Retina (tissue), 1 donor: ENCODE measurements around the gene PDHA1.

Source experiments
- DNase-seq: peaks from one replicate; pipeline ENCODE4 v3.0.0-alpha.2; 2016

Gene PDHA1

DNA sequence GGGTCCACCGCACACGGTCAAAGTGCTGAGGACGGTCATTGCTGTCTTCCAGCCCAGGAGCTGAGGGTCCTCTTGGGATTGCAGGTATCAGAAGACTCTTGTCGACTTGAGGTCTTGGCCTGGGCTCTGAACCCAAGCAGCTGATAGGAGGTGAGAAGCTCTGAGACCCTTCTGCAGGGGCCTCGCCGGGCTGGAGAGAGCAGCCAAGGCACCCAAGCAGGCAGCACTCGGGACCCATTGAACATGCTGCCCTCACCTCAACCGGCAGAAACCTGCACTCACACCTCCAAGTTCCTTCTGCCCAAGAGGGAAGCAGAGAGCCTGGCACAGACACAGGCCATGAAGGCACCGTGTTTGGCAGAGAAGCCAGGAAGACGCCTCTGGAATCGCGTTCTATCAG, 34.1 kb downstream of the PDHA1 start:
- DNase-seq, result no peak

DNA sequence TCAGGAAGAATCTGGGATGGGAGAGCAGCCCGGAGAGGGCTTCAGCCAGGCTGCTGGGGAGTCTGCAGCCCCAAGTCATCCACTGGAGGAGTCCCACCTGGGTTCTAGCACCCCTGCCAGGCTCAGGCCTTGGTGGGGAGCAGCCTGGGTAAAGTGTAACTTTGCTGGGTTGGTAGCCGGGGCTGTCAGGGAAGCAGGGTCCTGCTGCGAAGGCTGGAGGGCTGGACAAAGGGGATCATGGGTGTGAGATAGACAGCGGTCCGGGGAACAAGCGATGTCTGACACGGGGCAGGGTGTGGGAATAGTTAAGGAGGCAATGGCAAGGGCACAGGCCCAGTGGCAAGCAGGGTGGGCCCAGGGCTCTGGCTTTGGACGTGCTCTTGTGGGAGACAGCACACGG, 37.6 kb downstream of the PDHA1 start:
- no peak for DNase-seq

- DNase-seq, result peak; percentile 31
Observed at GRCh38 chrX:19382555-19383145, 38.9 kb downstream of the PDHA1 start.

- DNase-seq, result no peak
Observed at GRCh38 chrX:19386679-19387078, 43.0 kb downstream of the PDHA1 start.

DNA sequence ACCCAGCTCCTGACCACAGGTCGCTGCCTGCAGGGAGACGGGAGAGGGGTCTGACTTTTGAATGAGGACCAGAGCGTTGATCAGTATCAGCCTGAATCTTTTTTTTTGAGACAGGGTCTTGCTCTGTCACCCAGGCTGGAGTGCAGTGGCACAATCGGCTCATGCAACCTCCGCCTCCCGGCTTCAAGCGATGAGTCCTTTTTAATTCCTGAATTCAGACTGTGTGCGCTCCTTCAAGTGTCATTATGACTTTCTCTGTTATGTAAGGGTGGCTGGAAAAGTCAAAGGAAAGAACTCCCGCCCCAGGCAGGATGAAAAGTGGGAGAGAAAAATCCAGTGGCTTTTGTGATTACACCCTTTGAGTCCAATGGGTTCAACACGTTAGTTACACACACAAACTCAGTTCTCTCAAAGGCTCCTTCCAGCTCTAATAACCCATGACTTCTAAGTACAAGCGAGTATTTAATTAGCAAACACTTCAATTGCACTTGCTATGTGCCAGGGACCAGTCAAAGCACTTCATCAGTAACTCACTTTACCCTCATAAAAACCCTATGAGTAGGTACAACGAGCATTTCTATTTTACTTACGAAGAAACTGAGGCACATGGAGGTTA, 44.4 kb downstream of the PDHA1 start:
- no peak for DNase-seq

GRCh38 chrX:19388741-19389140, 45.0 kb downstream of the PDHA1 start:
- no peak for DNase-seq

DNA sequence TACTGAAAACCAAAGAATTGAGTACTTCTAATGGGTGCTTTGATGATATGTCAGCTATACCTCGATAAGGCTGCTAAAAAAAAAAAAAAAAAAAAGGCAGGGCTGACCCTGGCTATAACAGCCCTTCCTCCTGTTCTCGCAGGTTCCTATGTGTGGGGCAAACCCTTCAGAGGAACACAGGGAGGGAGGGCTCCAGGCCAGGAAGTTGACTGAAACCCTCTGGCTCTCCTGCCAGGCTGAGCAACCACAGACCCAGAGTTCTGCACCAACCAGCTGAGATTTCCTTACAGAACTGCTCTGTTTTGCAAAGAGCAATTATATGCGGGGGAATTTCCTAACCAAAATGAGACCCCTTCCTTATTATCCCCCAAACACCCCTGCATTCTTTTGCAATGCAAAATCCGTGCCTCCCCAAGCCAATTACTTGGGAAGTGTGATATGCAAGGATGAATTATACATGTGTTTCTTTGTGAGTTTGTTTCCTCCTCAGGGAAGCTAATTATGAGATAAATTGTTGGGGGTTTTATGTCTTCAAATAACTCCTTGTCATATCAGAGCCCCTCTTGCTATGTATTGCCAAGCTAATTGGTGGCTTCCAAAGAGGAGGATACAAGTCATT, 45.6 kb downstream of the PDHA1 start:
- DNase-seq, result no peak

GRCh38 chrX:19392078-19392477, 48.4 kb downstream of the PDHA1 start:
- no peak for DNase-seq

GRCh38 chrX:19392703-19393102, 49.0 kb downstream of the PDHA1 start:
- DNase-seq, result no peak

- DNase-seq, result no peak
Observed at GRCh38 chrX:19403696-19404095, 60.0 kb downstream of the PDHA1 start.

GRCh38 chrX:19410259-19410658, 66.5 kb downstream of the PDHA1 start:
- DNase-seq, result no peak
